OCI-LY7 (cell line): ENCODE measurements around the gene TPGS1. TPM values are rescaled to one million over a fixed set of nuclear protein-coding genes. Genes with fewer than 3 reads are reported as not detected.

Experiments used
- BruUV-seq: library from RNA; stranded (reverse); fragments of 400-500 nt; replicated peaks from 2 replicates; lab custom pipeline; 2021; lab: Mats Ljungman, UMichigan
- CTCF ChIA-PET: fragments of 300-600 bp; sonication (Branson Sonifier 250); formaldehyde crosslinking; loops from one replicate; lab custom pipeline; 2022; ENCODE audit warnings: antibody characterized with exemption; ENCODE audit not compliant: unreplicated experiment; lab: Charles Lee
- POLR2A ChIA-PET: fragments of 300-600 bp; sonication (Branson Sonifier 250); formaldehyde crosslinking; loops from one replicate; lab custom pipeline; 2022; ENCODE audit warnings: antibody characterized with exemption; lab: Charles Lee
- DNase-seq: peaks from one replicate; pipeline ENCODE4 v3.0.0-alpha.2; 2015; ENCODE audit warnings: low spot score
- H2AFZ ChIP-seq: fragments of 200-600 bp; sonication (generic), shearing (Covaris generic); 2 replicates; pipeline ENCODE4 v1.6.1; 2014; ENCODE audit warnings: mild to moderate bottlenecking, antibody characterized with exemption, low read length, moderate library complexity
- H3K27ac ChIP-seq: fragments of 200-600 bp; sonication (generic); 2 replicates; pipeline ENCODE4 v1.5.1; 2014; ENCODE audit warnings: mixed run types, low read depth, mild to moderate bottlenecking, moderate library complexity, low read length, inconsistent platforms; ENCODE audit not compliant: poor library complexity, severe bottlenecking
- H3K36me3 ChIP-seq: fragments of 200-600 bp; sonication (generic); 2 replicates; pipeline ENCODE4 v1.6.1; 2014; ENCODE audit warnings: mild to moderate bottlenecking, antibody characterized with exemption, low read length, moderate library complexity, mixed read lengths; ENCODE audit not compliant: insufficient read depth
- H3K4me1 ChIP-seq: fragments of 200-600 bp; sonication (generic); 2 replicates; pipeline ENCODE4 v1.5.1; 2014; ENCODE audit warnings: mild to moderate bottlenecking, low read length; ENCODE audit not compliant: insufficient read depth, poor library complexity, severe bottlenecking
- H3K4me2 ChIP-seq: fragments of 200-600 bp; sonication (generic); 2 replicates; pipeline ENCODE4 v1.6.1; 2014; ENCODE audit warnings: mild to moderate bottlenecking, low read length
- H3K4me3 ChIP-seq: fragments of 200-600 bp; sonication (generic); 2 replicates; pipeline ENCODE4 v1.5.1; 2014; ENCODE audit warnings: mild to moderate bottlenecking, low read depth, low read length; ENCODE audit not compliant: poor library complexity, severe bottlenecking
- H3K79me2 ChIP-seq: fragments of 200-600 bp; sonication (generic); 2 replicates; pipeline ENCODE4 v1.6.1; 2016; ENCODE audit warnings: low read depth, mild to moderate bottlenecking, low read length, moderate library complexity, mixed read lengths; ENCODE audit not compliant: insufficient read depth
- H3K9me2 ChIP-seq: fragments of 200-600 bp; sonication (generic); 2 replicates; pipeline ENCODE4 v1.6.1; 2016; ENCODE audit warnings: mild to moderate bottlenecking, low read length, mixed read lengths; ENCODE audit not compliant: insufficient read depth
- H3K9me3 ChIP-seq: fragments of 200-600 bp; sonication (generic); 2 replicates; pipeline ENCODE4 v1.6.1; 2014; ENCODE audit warnings: mild to moderate bottlenecking, mixed run types, low read length, mixed read lengths
- H4K20me1 ChIP-seq: fragments of 200-600 bp; sonication (generic); 2 replicates; pipeline ENCODE4 v1.6.1; 2014; ENCODE audit warnings: mild to moderate bottlenecking, antibody characterized with exemption, low read length, moderate library complexity, mixed read lengths; ENCODE audit not compliant: insufficient read depth
- EZH2phosphoT487 ChIP-seq: fragments of 200-600 bp; sonication (generic); IDR thresholded peaks from 2 replicates; pipeline ENCODE4 v1.6.1; 2018; ENCODE audit warnings: low read depth, borderline replicate concordance, mild to moderate bottlenecking, mixed run types, antibody characterized with exemption, low read length, moderate library complexity, mixed read lengths
- intact Hi-C: fragments of 100-400 bp; cut with micrococcal nuclease; formaldehyde crosslinking; loops from one replicate; pipeline ENCODE4 v1.10.0; 2022; ENCODE audit not compliant: unreplicated experiment
- total RNA-seq, 2 experiments: library from RNA; depleted of rRNA in 1 of 2; stranded (reverse); fragments of >200 nt in 1 of 2; shearing (Covaris generic) in 1 of 2; gene quantifications; 2 replicates each; pipeline ENCODE4 v1.2.3, GENCODE V29; 2014 to 2022
- TF ChIP-seq, protein P1 (sequence below): fragments of 200-600 bp; sonication (generic); conservative IDR thresholded peaks from 2 replicates; pipeline ENCODE4 v1.5.1; 2014; ENCODE audit warnings: mild to moderate bottlenecking, antibody characterized with exemption, low read length, moderate library complexity, mixed read lengths

TPGS1 gene
- total RNA-seq, 2 experiments from 2014 or later = 24.4 to 25.6 TPM

DNA sequence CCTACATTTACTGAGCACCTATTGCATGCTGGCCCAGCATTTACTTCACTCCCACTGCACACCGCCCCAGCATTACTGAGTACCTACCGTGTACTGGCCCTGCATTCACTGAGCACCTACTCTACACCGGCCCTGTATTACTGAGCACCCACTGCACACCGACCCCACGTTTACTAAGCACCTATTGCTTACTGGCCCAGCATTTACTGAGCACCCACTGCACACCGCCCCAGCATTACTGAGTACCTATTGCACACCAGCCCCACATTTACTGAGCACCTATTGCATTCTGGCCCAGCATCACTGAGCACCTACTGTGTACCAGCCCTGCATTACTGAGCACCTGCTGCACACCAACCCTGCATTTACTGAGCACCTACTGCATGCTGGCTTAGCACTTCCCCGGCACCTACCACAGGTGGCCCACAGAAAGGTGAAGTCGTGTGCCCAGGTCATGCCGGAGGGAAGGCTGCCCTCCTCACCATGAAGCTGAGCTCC is 6.9 kb downstream of the TPGS1 start:
- ChIA-PET POLR2A (no interaction called here), CTCF (no interaction called here)
- Histone ChIP-seq H2AFZ (no peak overlapping the region), H3K4me1 (peaks cover 17% of the 10 kb centered on the region), H3K36me3 (peaks cover 12% of the 10 kb centered on the region), H3K27ac (no peak overlapping the region), H3K79me2 (no peaks in the 10 kb centered on the region), H3K9me2 (no peaks in the 10 kb centered on the region), H3K4me2 (no peak overlapping the region), H3K9me3 (no peaks in the 10 kb centered on the region), H3K4me3 (no peak overlapping the region), H4K20me1 (no peaks in the 10 kb centered on the region)
- TF ChIP-seq EZH2phosphoT487 = no peak
- TF ChIP-seq, protein P1, sequence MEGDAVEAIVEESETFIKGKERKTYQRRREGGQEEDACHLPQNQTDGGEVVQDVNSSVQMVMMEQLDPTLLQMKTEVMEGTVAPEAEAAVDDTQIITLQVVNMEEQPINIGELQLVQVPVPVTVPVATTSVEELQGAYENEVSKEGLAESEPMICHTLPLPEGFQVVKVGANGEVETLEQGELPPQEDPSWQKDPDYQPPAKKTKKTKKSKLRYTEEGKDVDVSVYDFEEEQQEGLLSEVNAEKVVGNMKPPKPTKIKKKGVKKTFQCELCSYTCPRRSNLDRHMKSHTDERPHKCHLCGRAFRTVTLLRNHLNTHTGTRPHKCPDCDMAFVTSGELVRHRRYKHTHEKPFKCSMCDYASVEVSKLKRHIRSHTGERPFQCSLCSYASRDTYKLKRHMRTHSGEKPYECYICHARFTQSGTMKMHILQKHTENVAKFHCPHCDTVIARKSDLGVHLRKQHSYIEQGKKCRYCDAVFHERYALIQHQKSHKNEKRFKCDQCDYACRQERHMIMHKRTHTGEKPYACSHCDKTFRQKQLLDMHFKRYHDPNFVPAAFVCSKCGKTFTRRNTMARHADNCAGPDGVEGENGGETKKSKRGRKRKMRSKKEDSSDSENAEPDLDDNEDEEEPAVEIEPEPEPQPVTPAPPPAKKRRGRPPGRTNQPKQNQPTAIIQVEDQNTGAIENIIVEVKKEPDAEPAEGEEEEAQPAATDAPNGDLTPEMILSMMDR = no peak
- DNase-seq = no peak
- intact Hi-C loops = no loop called here
- BruUV-seq = no TSS peak

DNA sequence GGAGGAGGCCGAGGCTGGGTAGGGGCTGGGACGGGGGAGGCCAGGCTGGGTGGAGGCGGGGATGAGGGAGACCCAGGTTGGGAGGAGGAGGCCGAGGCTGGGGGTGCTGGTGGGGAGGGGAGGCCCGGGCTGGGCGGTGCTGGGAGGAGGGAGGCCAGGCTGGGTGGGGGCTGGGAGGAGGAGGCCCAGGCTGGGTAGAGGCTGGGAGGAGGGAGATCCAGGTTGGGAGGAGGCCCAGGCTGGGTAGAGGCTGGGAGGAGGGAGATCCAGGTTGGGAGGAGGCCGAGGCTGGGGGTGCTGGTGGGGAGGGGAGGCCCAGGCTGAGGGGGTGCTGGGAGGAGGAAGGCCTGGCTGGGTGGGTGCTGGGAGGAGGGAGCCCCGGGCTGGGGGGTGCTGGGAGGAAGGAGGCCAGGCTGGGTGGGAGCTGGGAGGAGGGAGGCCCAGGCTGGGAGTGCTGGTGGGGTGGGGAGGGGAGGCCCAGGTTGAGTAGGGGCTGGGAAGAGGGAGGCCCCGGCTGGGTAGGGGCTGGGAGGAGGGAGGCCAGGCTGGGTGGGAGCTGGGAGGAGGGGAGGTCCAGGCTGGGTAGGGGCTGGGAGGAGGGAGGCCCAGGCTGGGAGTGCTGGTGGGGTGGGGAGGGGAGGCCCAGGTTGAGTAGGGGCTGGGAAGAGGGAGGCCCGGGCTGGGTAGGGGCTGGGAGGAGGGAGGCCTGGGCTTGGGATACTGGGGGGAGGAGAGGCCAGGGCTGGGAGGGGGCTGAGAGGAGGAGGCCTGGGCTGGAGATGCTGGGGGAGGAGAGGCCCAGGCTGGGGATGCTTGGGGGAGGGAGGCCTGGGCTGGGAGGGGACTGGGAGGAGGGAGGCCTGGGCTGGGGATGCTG is 10.7 kb downstream of the TPGS1 start:
- H3K4me1 ChIP-seq = no peaks in the 10 kb centered on the region
- CTCF ChIA-PET = no interaction called here
- H2AFZ ChIP-seq = no peak overlapping the region
- H3K36me3 ChIP-seq = peaks cover 12% of the 10 kb centered on the region
- no peak for DNase-seq
- H3K79me2 ChIP-seq = no peaks in the 10 kb centered on the region
- no peak for TF ChIP-seq EZH2phosphoT487
- TF ChIP-seq, protein P1 = no peak
- H3K27ac ChIP-seq = no peak overlapping the region
- no peaks in the 10 kb centered on the region for H4K20me1 ChIP-seq
- H3K9me3 ChIP-seq = no peaks in the 10 kb centered on the region
- no TSS peak for BruUV-seq
- H3K4me3 ChIP-seq = no peak overlapping the region
- no peak overlapping the region for H3K4me2 ChIP-seq
- POLR2A ChIA-PET = no interaction called here
- H3K9me2 ChIP-seq = no peaks in the 10 kb centered on the region
- intact Hi-C loops = no loop called here
